Astrocyte (in vitro differentiated cells and primary cell): ENCODE measurements around the gene RAB11FIP4. TPM values are rescaled to one million over a fixed set of nuclear protein-coding genes. Genes with fewer than 3 reads are reported as not detected.

Experiments used
- DNase-seq: peaks from one replicate; pipeline ENCODE4 v3.0.0-alpha.2; 2010; ENCODE audit warnings: low read depth
- FAIRE-seq: peaks from 2 replicates; lab custom pipeline; 2011; peaks lifted over from hg19 to GRCh38; lab: Jason Lieb, UNC
- H2AFZ ChIP-seq: 2 replicates; pipeline ENCODE4 v1.6.0; 2012; ENCODE audit warnings: low read depth, low read length, inconsistent platforms
- H3K27ac ChIP-seq: 2 replicates; pipeline ENCODE4 v1.5.1; 2011; ENCODE audit warnings: low read depth, low read length, inconsistent platforms
- H3K27me3 ChIP-seq: 2 replicates; pipeline ENCODE4 v1.6.0; 2011; ENCODE audit warnings: low read length, inconsistent platforms; ENCODE audit not compliant: insufficient read depth
- H3K36me3 ChIP-seq: 2 replicates; pipeline ENCODE4 v1.5.1; 2011; ENCODE audit warnings: low read length, inconsistent platforms; ENCODE audit not compliant: insufficient read depth
- H3K4me1 ChIP-seq: 2 replicates; pipeline ENCODE4 v1.5.1; 2011; ENCODE audit warnings: low read length, inconsistent platforms; ENCODE audit not compliant: insufficient read depth
- H3K4me2 ChIP-seq: 2 replicates; pipeline ENCODE4 v1.6.0; 2012; ENCODE audit warnings: low read length, inconsistent platforms
- H3K4me3 ChIP-seq: 2 replicates; pipeline ENCODE4 v1.5.1; 2011; ENCODE audit warnings: low read depth, mild to moderate bottlenecking, low read length, inconsistent platforms; ENCODE audit not compliant: insufficient read depth
- H3K79me2 ChIP-seq: 2 replicates; pipeline ENCODE4 v1.6.0; 2012; ENCODE audit warnings: mild to moderate bottlenecking, low read length, inconsistent platforms; ENCODE audit not compliant: insufficient read depth
- H3K9ac ChIP-seq: 2 replicates; pipeline ENCODE4 v1.6.0; 2012; ENCODE audit warnings: mild to moderate bottlenecking, low read length, inconsistent platforms
- H3K9me3 ChIP-seq: 2 replicates; pipeline ENCODE4 v1.5.1; 2012; ENCODE audit warnings: low read depth, mild to moderate bottlenecking, low read length, inconsistent platforms; ENCODE audit not compliant: insufficient read depth
- H4K20me1 ChIP-seq: 2 replicates; pipeline ENCODE4 v1.6.0; 2012; ENCODE audit warnings: low read length, inconsistent platforms; ENCODE audit not compliant: insufficient read depth
- H3K27ac Mint-ChIP-seq: one replicate; pipeline ENCODE4 v1.8.0; 2021; ENCODE audit warnings: mild to moderate bottlenecking, mixed read lengths; ENCODE audit not compliant: unreplicated experiment
- H3K27me3 Mint-ChIP-seq: one replicate; pipeline ENCODE4 v1.8.0; 2021; ENCODE audit warnings: low read depth, mixed read lengths; ENCODE audit not compliant: unreplicated experiment
- H3K36me3 Mint-ChIP-seq: one replicate; pipeline ENCODE4 v1.8.0; 2021; ENCODE audit warnings: low read depth, mixed read lengths; ENCODE audit not compliant: unreplicated experiment
- H3K4me1 Mint-ChIP-seq: one replicate; pipeline ENCODE4 v1.8.0; 2021; ENCODE audit warnings: low read depth, mixed read lengths; ENCODE audit not compliant: unreplicated experiment
- H3K4me3 Mint-ChIP-seq: one replicate; pipeline ENCODE4 v1.8.0; 2021; ENCODE audit warnings: mild to moderate bottlenecking, moderate library complexity, mixed read lengths; ENCODE audit not compliant: unreplicated experiment
- H3K9me3 Mint-ChIP-seq: one replicate; pipeline ENCODE4 v1.8.0; 2021; ENCODE audit warnings: mild to moderate bottlenecking, mixed read lengths; ENCODE audit not compliant: unreplicated experiment
- CTCF ChIP-seq: IDR thresholded peaks from 2 replicates; pipeline ENCODE4 v1.5.1; 2011; ENCODE audit warnings: low read depth, mild to moderate bottlenecking, inconsistent platforms, low read length, moderate library complexity; ENCODE audit not compliant: insufficient read depth
- EZH2 ChIP-seq: IDR thresholded peaks from 2 replicates; pipeline ENCODE4 v1.6.1; 2012; ENCODE audit warnings: mild to moderate bottlenecking, low read length, inconsistent platforms; ENCODE audit not compliant: insufficient read depth
- total RNA-seq: library from RNA; stranded (reverse); gene quantifications from 2 replicates; pipeline ENCODE4 v1.2.1, GENCODE V29; 2021

Gene RAB11FIP4
- total RNA-seq, 1 donor from 2014 or later = 4.4 TPM

- peaks cover 1% of the 10 kb centered on the region for H3K36me3 Mint-ChIP-seq
- Histone ChIP-seq H3K36me3 (no peaks in the 10 kb centered on the region), H3K9ac (no peak overlapping the region), H3K79me2 (no peaks in the 10 kb centered on the region), H4K20me1 (no peaks in the 10 kb centered on the region), H3K4me3 (no peak overlapping the region), H3K9me3 (no peaks in the 10 kb centered on the region), H3K27me3 (no peaks in the 10 kb centered on the region), H3K27ac (no peak overlapping the region), H3K4me1 (no peaks in the 10 kb centered on the region), H2AFZ (no peak overlapping the region), H3K4me2 (no peak overlapping the region)
- FAIRE-seq (no peak), DNase-seq (no peak)
- H3K27me3 Mint-ChIP-seq = peaks cover 40% of the 10 kb centered on the region
- no peak for TF ChIP-seq EZH2
- TF ChIP-seq CTCF = no peak
- H3K9me3 Mint-ChIP-seq = no peaks in the 10 kb centered on the region
- no peak overlapping the region for H3K4me3 Mint-ChIP-seq
- peaks cover 4% of the 10 kb centered on the region for H3K4me1 Mint-ChIP-seq
- no peak overlapping the region for H3K27ac Mint-ChIP-seq
Measured at GRCh38 chr17:31400481-31400950, 9.0 kb downstream of the RAB11FIP4 start.

- no peaks in the 10 kb centered on the region for H3K27me3 ChIP-seq
- no peak overlapping the region for H3K4me2 ChIP-seq
- H3K9ac ChIP-seq = no peak overlapping the region
- H3K9me3 ChIP-seq = no peaks in the 10 kb centered on the region
- no peaks in the 10 kb centered on the region for H3K79me2 ChIP-seq
- Mint-ChIP-seq H3K9me3 (no peaks in the 10 kb centered on the region), H3K27ac (no peak overlapping the region), H3K27me3 (peaks cover 38% of the 10 kb centered on the region), H3K4me3 (no peak overlapping the region), H3K4me1 (peaks cover 8% of the 10 kb centered on the region), H3K36me3 (peaks cover 1% of the 10 kb centered on the region)
- no peak overlapping the region for H3K4me3 ChIP-seq
- no peak for FAIRE-seq
- no peak overlapping the region for H2AFZ ChIP-seq
- no peaks in the 10 kb centered on the region for H3K4me1 ChIP-seq
- DNase-seq = no peak
- H3K27ac ChIP-seq = no peak overlapping the region
- TF ChIP-seq CTCF (no peak), EZH2 (no peak)
- no peaks in the 10 kb centered on the region for H3K36me3 ChIP-seq
- no peaks in the 10 kb centered on the region for H4K20me1 ChIP-seq
Measured at GRCh38 chr17:31401456-31402254, 10.2 kb downstream of the RAB11FIP4 start.
